Smooth muscle cell (in vitro differentiated cells): ENCODE measurements around the gene LRRFIP1. TPM values are rescaled to one million over a fixed set of nuclear protein-coding genes. Genes with fewer than 3 reads are reported as not detected.

Source experiments
- DNase-seq: peaks from one replicate; lab custom pipeline; 2025; ENCODE audit not compliant: unreplicated experiment; lab: John Stamatoyannopoulos, UW
- H2AFZ ChIP-seq: fragments of 200-600 bp; sonication (generic); 2 replicates; pipeline ENCODE4 v1.6.0; 2016; ENCODE audit warnings: antibody characterized with exemption, low read depth, mild to moderate bottlenecking
- H3F3A ChIP-seq: fragments of 200-600 bp; sonication (generic); 2 replicates; pipeline ENCODE4 v1.6.0; 2017; ENCODE audit warnings: antibody characterized with exemption, low read depth
- H3K27ac ChIP-seq: fragments of 200-600 bp; sonication (generic); 2 replicates; pipeline ENCODE4 v1.5.1; 2016; ENCODE audit warnings: low read depth, mild to moderate bottlenecking
- H3K27me3 ChIP-seq: fragments of 200-600 bp; sonication (generic); 2 replicates; pipeline ENCODE4 v1.6.1; 2016; ENCODE audit warnings: low read depth, mild to moderate bottlenecking
- H3K36me3 ChIP-seq: fragments of 200-600 bp; sonication (generic); 2 replicates; pipeline ENCODE4 v1.5.1; 2016; ENCODE audit warnings: low read depth
- H3K4me1 ChIP-seq: fragments of 200-600 bp; sonication (generic); 2 replicates; pipeline ENCODE4 v1.5.1; 2016; ENCODE audit warnings: low read depth
- H3K4me2 ChIP-seq: fragments of 200-600 bp; sonication (generic); 2 replicates; pipeline ENCODE4 v1.6.0; 2016; ENCODE audit warnings: mild to moderate bottlenecking
- H3K4me3 ChIP-seq: fragments of 200-600 bp; sonication (generic); 2 replicates; pipeline ENCODE4 v1.5.1; 2016; ENCODE audit warnings: mild to moderate bottlenecking
- H3K79me2 ChIP-seq: fragments of 200-600 bp; sonication (generic); 2 replicates; pipeline ENCODE4 v1.6.0; 2016; ENCODE audit warnings: low read depth, mild to moderate bottlenecking
- H3K9ac ChIP-seq: fragments of 200-600 bp; sonication (generic); 2 replicates; pipeline ENCODE4 v1.6.0; 2016; ENCODE audit warnings: low read depth
- H3K9me3 ChIP-seq: fragments of 200-600 bp; sonication (generic); replicated peaks from 2 replicates; pipeline ENCODE4 v1.5.1; 2016; ENCODE audit warnings: low read depth
- H4K20me1 ChIP-seq: fragments of 200-600 bp; sonication (generic); 2 replicates; pipeline ENCODE4 v1.6.0; 2016; ENCODE audit warnings: low read depth
- CTCF ChIP-seq: fragments of 200-600 bp; sonication (generic); IDR thresholded peaks from 2 replicates; pipeline ENCODE4 v1.5.1; 2017; ENCODE audit warnings: borderline replicate concordance, mild to moderate bottlenecking, antibody characterized with exemption; ENCODE audit not compliant: insufficient read depth, poor library complexity, severe bottlenecking
- WGBS: methylation state at CpG from one replicate; pipeline ENCODE4 v1.1.7; 2016; ENCODE audit warnings: low lambda C conversion rate; 5-methylcytosine and 5-hydroxymethylcytosine counted together
- polyA plus RNA-seq: library from polyadenylated mRNA; unstranded; fragments of >200 nt; fragmentation: Nextera tagmentation; extraction: Ambion mirVana; gene quantifications from 2 replicates; pipeline ENCODE4 v1.2.1, GENCODE V29; 2016
- total RNA-seq: library from RNA; depleted of rRNA; stranded (reverse); fragments of >200 nt; gene quantifications from 2 replicates; pipeline ENCODE4 v1.2.3, GENCODE V29; 2014

Gene LRRFIP1
- total and polyA plus RNA-seq, 2 experiments from 2014 or later: 36.2 to 65.1 TPM

GRCh38 chr2:237772513-237772912 is 145.1 kb downstream of the LRRFIP1 start:
- Histone ChIP-seq H3K36me3 (peaks cover 10% of the 10 kb centered on the region), H3K4me3 (no peak overlapping the region), H4K20me1 (peaks cover 5% of the 10 kb centered on the region), H3F3A (no peaks in the 10 kb centered on the region), H3K27me3 (no peaks in the 10 kb centered on the region), H3K4me2 (no peak overlapping the region), H3K79me2 (no peaks in the 10 kb centered on the region), H3K9ac (no peak overlapping the region), H2AFZ (no peak overlapping the region), H3K27ac (no peak overlapping the region), H3K4me1 (no peaks in the 10 kb centered on the region), H3K9me3 (no peaks in the 10 kb centered on the region)
- 97% methylated on average over 3 of the region's 3 CpGs for WGBS
- no peak for TF ChIP-seq CTCF
- no peak for DNase-seq

- Histone ChIP-seq H3K79me2 (no peaks in the 10 kb centered on the region), H3F3A (no peaks in the 10 kb centered on the region), H4K20me1 (peaks cover 3% of the 10 kb centered on the region), H3K27ac (no peak overlapping the region), H3K36me3 (peaks cover 10% of the 10 kb centered on the region), H3K27me3 (no peaks in the 10 kb centered on the region), H3K9ac (no peak overlapping the region), H3K9me3 (no peaks in the 10 kb centered on the region), H3K4me2 (no peak overlapping the region), H3K4me3 (no peak overlapping the region), H3K4me1 (no peaks in the 10 kb centered on the region), H2AFZ (no peak overlapping the region)
- no peak for DNase-seq
- no peak for TF ChIP-seq CTCF
- WGBS: 89% methylated on average over 15 of the region's 15 CpGs
Measured at GRCh38 chr2:237773826-237774225, 146.4 kb downstream of the LRRFIP1 start.

- H2AFZ ChIP-seq: no peak overlapping the region
- H3K9ac ChIP-seq: no peak overlapping the region
- no peak for DNase-seq
- no peaks in the 10 kb centered on the region for H3K4me1 ChIP-seq
- no peak overlapping the region for H3K4me2 ChIP-seq
- 85% methylated on average over 11 of the region's 13 CpGs for WGBS
- H3K4me3 ChIP-seq: no peak overlapping the region
- H3K9me3 ChIP-seq: no peaks in the 10 kb centered on the region
- H3K27ac ChIP-seq: no peak overlapping the region
- no peaks in the 10 kb centered on the region for H3K79me2 ChIP-seq
- H4K20me1 ChIP-seq: no peaks in the 10 kb centered on the region
- H3K36me3 ChIP-seq: peaks cover 9% of the 10 kb centered on the region
- H3K27me3 ChIP-seq: no peaks in the 10 kb centered on the region
- peak; percentile 54 for TF ChIP-seq CTCF
- no peaks in the 10 kb centered on the region for H3F3A ChIP-seq
Measured at GRCh38 chr2:237774811-237775553, 147.6 kb downstream of the LRRFIP1 start.

- H3K27me3 ChIP-seq: no peaks in the 10 kb centered on the region
- H3K4me3 ChIP-seq: no peak overlapping the region
- TF ChIP-seq CTCF: no peak
- 92% methylated on average over 14 of the region's 14 CpGs for WGBS
- H3K4me1 ChIP-seq: no peaks in the 10 kb centered on the region
- no peaks in the 10 kb centered on the region for H3F3A ChIP-seq
- H3K36me3 ChIP-seq: peaks cover 14% of the 10 kb centered on the region
- no peak overlapping the region for H3K27ac ChIP-seq
- no peak overlapping the region for H2AFZ ChIP-seq
- H4K20me1 ChIP-seq: no peaks in the 10 kb centered on the region
- no peak overlapping the region for H3K4me2 ChIP-seq
- no peaks in the 10 kb centered on the region for H3K79me2 ChIP-seq
- DNase-seq: no peak
- H3K9me3 ChIP-seq: no peaks in the 10 kb centered on the region
- no peak overlapping the region for H3K9ac ChIP-seq
Measured at GRCh38 chr2:237779521-237779920, 152.1 kb downstream of the LRRFIP1 start.
